SJCRH30 (cell line): ENCODE data around the gene C18orf54. TPM values are rescaled to one million over a fixed set of nuclear protein-coding genes. Genes with fewer than 3 reads are reported as not detected.
A peak's percentile ranks its signal among the peaks of the same experiment; 100 is the strongest.
"Not testable (repeated sequence)": the region's sequence is repeated elsewhere in the genome, so short reads cannot be mapped to it uniquely, and the experiment has no call there.

ENCODE experiments used
- DNase-seq, 2 experiments: peaks; one replicate each; pipeline ENCODE4 v3.0.0-alpha.2; 2015 to 2020
- H3K27ac ChIP-seq: fragments of 250-450 bp; sonication (Bioruptor Pico); 2 replicates; pipeline ENCODE4 v1.5.1; 2020; ENCODE audit warnings: mild to moderate bottlenecking, moderate library complexity
- H3K27me3 ChIP-seq: fragments of 250-450 bp; sonication (Bioruptor Pico); 2 replicates; pipeline ENCODE4 v1.5.1; 2020; ENCODE audit warnings: mild to moderate bottlenecking, moderate library complexity
- H3K36me3 ChIP-seq: fragments of 250-450 bp; sonication (Bioruptor Pico); 2 replicates; pipeline ENCODE4 v1.5.1; 2020; ENCODE audit warnings: mild to moderate bottlenecking, moderate library complexity
- H3K4me1 ChIP-seq: fragments of 250-450 bp; sonication (Bioruptor Pico); 2 replicates; pipeline ENCODE4 v1.5.1; 2020; ENCODE audit warnings: mild to moderate bottlenecking, moderate library complexity
- H3K4me3 ChIP-seq: fragments of 250-450 bp; sonication (Bioruptor Pico); 2 replicates; pipeline ENCODE4 v1.5.1; 2020; ENCODE audit warnings: mild to moderate bottlenecking, moderate library complexity
- H3K9me3 ChIP-seq: fragments of 250-450 bp; sonication (Bioruptor Pico); replicated peaks from 2 replicates; pipeline ENCODE4 v1.5.1; 2020; ENCODE audit warnings: mild to moderate bottlenecking, moderate library complexity
- total RNA-seq: library from RNA; depleted of rRNA; stranded (reverse); fragments of >200 nt; shearing (Covaris generic); gene quantifications from 2 replicates; pipeline ENCODE4 v1.2.3, GENCODE V29; 2014; rRNA removed

Gene C18orf54
- total RNA-seq, result 9.1 and 9.8 TPM in 2 replicates

DNA sequence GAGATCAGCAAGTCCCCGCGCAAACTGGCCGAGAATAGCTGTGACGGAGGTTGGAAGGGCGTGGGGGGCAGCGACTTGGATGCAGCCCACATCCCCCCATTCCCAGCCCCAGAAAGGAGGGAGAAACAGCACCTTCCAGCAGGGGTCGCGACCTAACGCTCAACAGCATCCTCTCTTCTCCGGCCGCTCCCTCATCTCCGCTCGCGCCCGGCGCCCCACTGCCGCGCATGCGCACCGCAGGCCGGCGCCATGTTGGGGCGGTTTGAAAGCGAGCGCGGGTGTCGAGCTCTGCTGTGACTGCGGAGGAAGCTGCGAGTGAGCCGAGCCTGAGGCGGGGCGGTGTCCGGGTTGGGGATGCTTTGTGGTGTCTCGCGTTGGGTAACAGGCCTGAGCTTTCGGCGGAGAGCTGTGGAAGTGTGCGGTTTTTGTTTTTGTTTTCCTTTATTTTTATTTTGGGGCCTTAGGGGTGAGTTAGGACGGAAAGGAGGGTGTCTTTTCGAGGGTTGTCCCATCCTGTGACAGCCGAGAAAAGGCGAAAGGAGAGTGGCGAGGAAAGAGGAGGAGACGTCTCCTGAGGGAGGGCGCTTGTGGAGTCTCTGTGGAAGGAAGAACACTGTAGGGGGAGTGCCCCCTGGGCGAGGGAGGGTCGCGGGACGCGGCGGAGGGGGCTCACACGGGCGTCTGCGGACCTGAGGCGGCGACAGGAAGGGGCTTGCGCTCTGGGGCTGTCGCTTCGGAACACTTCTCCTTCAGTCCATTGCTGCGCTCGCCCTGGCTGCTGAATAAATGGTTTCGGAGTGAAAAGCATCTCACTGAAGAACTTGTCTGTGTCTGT lies at the start of gene C18orf54, which contains the start of gene STARD6:
TSS of gene C18orf54 (plus strand) at position 247 of the 835 bp plus-strand sequence. CDS start 2,667 bp downstream, outside the sequence.
TSS of gene STARD6 (minus strand) at position 199 of the 835 bp plus-strand sequence. CDS start 3,285 bp downstream, outside the sequence.
- Histone ChIP-seq H3K4me1 (0 out of 2 replicates have a peak, but pooled peaks cover 4% of the 10 kb centered on the region), H3K9me3 (no peaks in the 10 kb centered on the region), H3K27ac (peak within 1 kb of the TSS; percentile 86), H3K27me3 (no peaks in the 10 kb centered on the region), H3K4me3 (peak within 1 kb of the TSS; percentile 74), H3K36me3 (peaks cover 9% of the 10 kb centered on the region)
- peak; percentile 83 to 90 for DNase-seq

DNA sequence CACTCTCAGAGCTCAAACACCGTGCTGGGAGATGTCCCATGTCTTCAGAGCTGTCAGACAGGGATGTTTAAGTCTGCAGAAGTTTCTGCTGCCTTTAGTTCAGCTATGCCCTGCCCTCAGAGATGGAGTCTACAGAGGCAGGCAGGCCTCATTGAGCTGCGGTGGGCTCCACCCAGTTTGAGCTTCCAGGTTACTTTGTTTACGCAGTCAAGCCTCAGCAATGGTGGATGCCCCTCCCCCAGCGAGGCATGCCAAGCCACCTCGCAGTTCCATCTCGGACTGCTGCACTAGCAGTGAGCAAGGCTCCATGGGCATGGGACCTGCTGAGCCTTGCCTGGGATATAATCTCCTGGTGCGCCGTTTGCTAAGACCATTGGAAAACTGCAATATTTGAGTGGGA lies 48.1 kb upstream of the C18orf54 start:
- H3K9me3 ChIP-seq, H3K4me1 ChIP-seq, H3K27ac ChIP-seq, H3K4me3 ChIP-seq, H3K27me3 ChIP-seq, H3K36me3 ChIP-seq, DNase-seq: not testable (repeated sequence)

DNA sequence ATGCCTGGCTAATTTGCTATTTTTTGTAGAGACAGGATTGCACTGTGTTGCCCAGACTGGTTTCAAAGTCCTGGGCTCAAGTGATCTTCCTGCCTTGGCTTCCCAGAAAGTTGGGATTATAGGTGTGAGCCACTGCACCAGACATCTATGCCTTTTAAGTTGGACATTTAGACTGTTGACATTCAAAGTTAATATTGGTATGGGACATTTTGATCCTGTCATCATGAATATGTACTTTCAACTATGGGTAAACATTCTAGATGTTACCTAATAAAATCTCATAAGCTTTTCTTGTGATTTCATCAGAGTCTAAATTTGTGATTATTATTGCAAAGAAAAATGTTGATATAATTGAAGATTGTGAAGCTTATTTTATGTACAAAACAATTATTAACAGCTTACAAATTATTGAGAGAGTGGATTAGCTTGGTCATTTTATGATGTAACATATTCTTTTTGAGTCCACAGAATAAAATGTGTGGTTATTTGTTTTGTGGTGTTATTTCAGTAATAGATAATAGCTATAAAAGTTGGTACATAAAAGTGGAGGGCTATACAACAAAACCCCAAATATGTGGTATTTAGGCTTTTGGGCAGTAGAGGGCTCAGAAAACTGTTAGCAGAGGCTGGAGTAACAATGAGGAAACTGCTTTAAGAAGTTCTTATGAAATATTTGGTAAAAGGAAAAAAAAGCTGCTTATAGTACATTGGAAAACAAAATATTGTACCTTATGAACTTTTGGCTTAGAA lies 41.5 kb upstream of the C18orf54 start:
- H3K27ac ChIP-seq, result no peak overlapping the region
- H3K9me3 ChIP-seq, result no peaks in the 10 kb centered on the region
- no peak overlapping the region for H3K4me3 ChIP-seq
- H3K36me3 ChIP-seq, result no peaks in the 10 kb centered on the region
- H3K27me3 ChIP-seq, result no peaks in the 10 kb centered on the region
- DNase-seq, result no peak
- H3K4me1 ChIP-seq, result no peaks in the 10 kb centered on the region

DNA sequence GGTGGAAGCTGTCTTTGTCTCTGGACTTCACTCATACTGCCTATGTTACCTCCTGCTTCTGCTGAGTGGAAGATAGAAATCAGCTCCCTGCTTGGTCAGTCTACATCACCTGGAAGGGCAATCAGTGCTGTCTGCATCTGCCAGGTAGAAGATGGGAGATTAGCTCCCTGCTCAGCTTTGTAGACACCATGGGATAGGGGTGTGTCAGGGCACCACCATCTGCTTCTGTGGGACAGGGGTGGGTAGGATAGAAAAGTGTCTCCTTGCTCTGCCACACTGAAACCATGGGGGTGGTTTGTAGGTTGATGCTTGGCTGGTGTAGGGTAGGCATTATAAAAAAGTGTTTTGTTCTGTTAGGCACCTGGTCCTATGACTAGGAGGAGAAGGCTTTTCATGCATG lies 34.1 kb upstream of the C18orf54 start:
- no peak overlapping the region for H3K27ac ChIP-seq
- H3K36me3 ChIP-seq, result no peaks in the 10 kb centered on the region
- no peaks in the 10 kb centered on the region for H3K27me3 ChIP-seq
- no peak overlapping the region for H3K4me3 ChIP-seq
- no peak for DNase-seq
- no peaks in the 10 kb centered on the region for H3K4me1 ChIP-seq
- H3K9me3 ChIP-seq, result no peaks in the 10 kb centered on the region

GRCh38 chr18:54323970-54324369 lies 33.7 kb upstream of the C18orf54 start:
- no peak overlapping the region for H3K27ac ChIP-seq
- H3K4me1 ChIP-seq, result no peaks in the 10 kb centered on the region
- H3K27me3 ChIP-seq, result no peaks in the 10 kb centered on the region
- no peaks in the 10 kb centered on the region for H3K9me3 ChIP-seq
- DNase-seq, result no peak
- H3K4me3 ChIP-seq, result no peak overlapping the region
- no peaks in the 10 kb centered on the region for H3K36me3 ChIP-seq

GRCh38 chr18:54327818-54328217 lies 29.9 kb upstream of the C18orf54 start:
- H3K4me3 ChIP-seq, result no peak overlapping the region

GRCh38 chr18:54329787-54330186 lies 27.9 kb upstream of the C18orf54 start:
- Histone ChIP-seq H3K9me3 (no peaks in the 10 kb centered on the region), H3K36me3 (no peaks in the 10 kb centered on the region), H3K4me1 (no peaks in the 10 kb centered on the region), H3K4me3 (no peak overlapping the region), H3K27me3 (no peaks in the 10 kb centered on the region; the same call in 1 of the 2 replicates), H3K27ac (no peak overlapping the region)
- DNase-seq, result no peak

More at GRCh38 chr18:54327818-54328217, 29.9 kb upstream of the C18orf54 start:
- no peaks in the 10 kb centered on the region for H3K36me3 ChIP-seq
- H3K9me3 ChIP-seq, result no peaks in the 10 kb centered on the region
- no peak overlapping the region for H3K27ac ChIP-seq
- H3K27me3 ChIP-seq, result no peaks in the 10 kb centered on the region; the same call in 1 of the 2 replicates
- no peak for DNase-seq
- H3K4me1 ChIP-seq, result no peaks in the 10 kb centered on the region

- Histone ChIP-seq H3K36me3 (no peaks in the 10 kb centered on the region), H3K27ac (no peak overlapping the region), H3K27me3 (no peaks in the 10 kb centered on the region; the same call in 1 of the 2 replicates), H3K4me1 (no peaks in the 10 kb centered on the region), H3K4me3 (no peak overlapping the region), H3K9me3 (no peaks in the 10 kb centered on the region)
- no peak for DNase-seq
Measured at GRCh38 chr18:54330768-54331548, 26.7 kb upstream of the C18orf54 start.

DNA sequence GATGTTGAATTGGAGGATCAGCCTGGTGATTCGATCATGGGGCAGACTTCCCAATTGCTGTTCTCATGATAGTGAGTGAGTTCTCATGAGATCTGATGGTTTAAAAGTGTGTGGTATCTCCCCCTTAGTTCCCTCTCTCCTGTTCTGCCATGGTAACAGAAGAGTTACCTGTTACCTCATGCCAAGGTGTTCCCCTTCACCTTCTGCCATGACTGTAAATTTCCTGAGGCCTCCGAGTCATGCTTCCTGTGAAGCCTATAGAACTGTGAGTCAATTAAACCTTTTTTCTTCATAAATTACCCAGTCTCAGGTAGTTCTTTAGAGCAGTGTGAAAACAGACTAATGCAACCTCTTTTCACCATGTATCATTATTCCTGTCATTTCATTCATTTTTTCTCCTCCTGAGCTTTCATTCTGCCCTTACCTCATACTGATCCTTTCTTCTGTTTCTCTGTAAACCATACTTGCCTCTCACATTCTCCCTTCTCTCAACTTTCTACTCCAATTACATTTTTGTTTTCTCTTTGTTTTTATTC lies 22.0 kb upstream of the C18orf54 start:
- no peaks in the 10 kb centered on the region for H3K4me1 ChIP-seq
- H3K27ac ChIP-seq, result no peak overlapping the region
- H3K9me3 ChIP-seq, result no peaks in the 10 kb centered on the region
- H3K27me3 ChIP-seq, result no peaks in the 10 kb centered on the region
- no peak for DNase-seq
- H3K4me3 ChIP-seq, result no peak overlapping the region
- no peaks in the 10 kb centered on the region for H3K36me3 ChIP-seq

- H3K4me1 ChIP-seq, result no peaks in the 10 kb centered on the region
- no peaks in the 10 kb centered on the region for H3K27me3 ChIP-seq
- no peak overlapping the region for H3K4me3 ChIP-seq
- H3K9me3 ChIP-seq, result no peaks in the 10 kb centered on the region
- DNase-seq, result no peak
- H3K36me3 ChIP-seq, result no peaks in the 10 kb centered on the region
- no peak overlapping the region for H3K27ac ChIP-seq
Measured at GRCh38 chr18:54338230-54338629, 19.5 kb upstream of the C18orf54 start.

DNA sequence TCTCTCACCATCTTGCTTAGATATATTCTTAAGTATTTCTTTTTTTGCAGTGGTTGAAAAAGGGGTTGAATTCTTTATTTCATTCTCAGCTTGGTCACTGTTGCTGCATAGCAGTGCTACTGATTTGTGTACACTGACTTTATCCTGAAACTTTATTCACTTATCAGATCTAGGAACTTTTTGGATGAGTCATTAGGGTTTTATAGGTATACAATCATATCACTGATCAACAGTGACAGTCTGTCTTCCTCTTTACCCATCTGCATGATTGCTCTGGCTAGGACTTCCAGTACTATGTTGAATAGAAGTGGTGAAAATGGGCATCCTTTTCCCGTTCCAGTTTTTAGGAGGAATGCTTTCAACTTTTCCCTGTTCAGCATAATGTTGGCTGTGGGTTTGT lies 6.5 kb upstream of the C18orf54 start:
- H3K27me3 ChIP-seq, result no peaks in the 10 kb centered on the region
- H3K9me3 ChIP-seq, result no peaks in the 10 kb centered on the region
- H3K36me3 ChIP-seq, result no peaks in the 10 kb centered on the region
- no peak overlapping the region for H3K27ac ChIP-seq
- no peaks in the 10 kb centered on the region for H3K4me1 ChIP-seq
- no peak overlapping the region for H3K4me3 ChIP-seq
- no peak for DNase-seq

- 0 out of 2 replicates have a peak, but pooled peaks cover 4% of the 10 kb centered on the region for H3K4me1 ChIP-seq
- peak overlapping the region; percentile 74 for H3K4me3 ChIP-seq
- H3K36me3 ChIP-seq, result peaks cover 8% of the 10 kb centered on the region
- H3K27me3 ChIP-seq, result no peaks in the 10 kb centered on the region
- H3K27ac ChIP-seq, result peak overlapping the region; percentile 86
- no peak for DNase-seq
- no peaks in the 10 kb centered on the region for H3K9me3 ChIP-seq
Measured at GRCh38 chr18:54357082-54357659, 535 bp upstream of the C18orf54 start.

DNA sequence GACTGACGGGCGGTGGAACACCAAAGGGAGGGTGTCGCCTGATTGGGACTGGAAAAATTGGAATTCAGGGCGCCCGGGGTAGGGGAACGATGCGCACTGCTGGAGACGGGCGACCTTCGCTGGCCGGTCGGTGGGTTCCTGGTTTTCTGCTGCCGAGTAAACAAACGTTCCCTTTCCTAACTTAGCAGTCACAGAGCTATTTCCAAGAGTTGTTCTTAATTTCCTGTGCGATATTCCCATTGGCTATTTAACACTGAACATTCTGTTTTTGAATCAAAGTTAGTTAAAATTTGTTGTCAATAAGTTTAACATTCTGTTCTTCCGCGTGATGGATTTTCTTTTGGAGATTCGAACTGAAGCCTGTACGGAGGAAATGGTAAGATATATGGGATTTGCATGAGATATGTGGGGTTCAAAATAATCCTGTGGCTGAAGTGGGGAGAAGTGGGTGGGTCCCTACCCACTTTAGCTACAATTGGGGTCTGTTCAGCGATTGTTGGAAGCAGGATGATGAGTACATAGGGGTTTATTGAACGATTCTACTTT lies 862 bp downstream of the C18orf54 start:
- no peaks in the 10 kb centered on the region for H3K9me3 ChIP-seq
- peak overlapping the region; percentile 74 for H3K4me3 ChIP-seq
- peak overlapping the region; percentile 86 for H3K27ac ChIP-seq
- peak; percentile 27 to 52 for DNase-seq
- H3K4me1 ChIP-seq, result 0 out of 2 replicates have a peak, but pooled peaks cover 4% of the 10 kb centered on the region
- H3K36me3 ChIP-seq, result peaks cover 9% of the 10 kb centered on the region
- no peaks in the 10 kb centered on the region for H3K27me3 ChIP-seq
